Measurements from ENCODE around the gene FOXJ1.

- TF ChIP-seq SP1 (IDR thresholded peaks at IDR 0.05), result no peak
- TF ChIP-seq NFRKB (IDR thresholded peaks at IDR 0.05), result no peak
Measured at GRCh38 chr17:76138234-76138895, 2.7 kb downstream of the FOXJ1 start.

Data from HEK293T (cell line).